ENCODE measurements around the gene SLCO3A1. TPM values are rescaled to one million over a fixed set of nuclear protein-coding genes. Genes with fewer than 3 reads are reported as not detected.

SLCO3A1 gene
- total RNA-seq, 2 experiments from 2014 or later: 29.5 to 30.4 TPM

DNA sequence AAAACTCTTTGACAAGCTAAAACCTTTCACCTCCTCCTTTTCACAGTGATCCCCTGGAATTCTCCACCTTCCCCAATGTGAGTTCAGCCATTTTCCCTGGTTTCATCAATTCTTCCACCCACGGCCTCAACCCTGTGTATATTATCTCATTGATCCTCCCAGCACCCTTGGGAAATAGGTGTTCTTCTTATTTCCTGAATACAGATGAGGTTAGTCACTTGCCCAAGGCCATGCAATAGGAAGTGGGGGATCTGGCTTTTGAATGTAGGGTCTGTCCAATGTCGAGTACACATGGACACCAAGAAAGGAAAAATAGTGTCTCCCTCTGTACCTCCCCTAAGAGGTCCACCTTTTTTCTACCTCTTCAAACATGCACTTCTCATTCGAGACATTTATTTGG, 277.4 kb downstream of the SLCO3A1 start:
- ATAC-seq (ENCODE audit: poor library complexity) (no peak), DNase-seq (no peak)
- ChIA-PET CTCF (no interaction called here), POLR2A (no interaction called here)
- no peaks in the 10 kb centered on the region for H3K27me3 Mint-ChIP-seq
- H3K27ac Mint-ChIP-seq: no peak overlapping the region
- no peak overlapping the region for H3K4me3 Mint-ChIP-seq
- H3K36me3 Mint-ChIP-seq (ENCODE audit: low read depth): peaks cover 88% of the 10 kb centered on the region
- no peaks in the 10 kb centered on the region for H3K9me3 Mint-ChIP-seq
- Histone ChIP-seq H3K4me1 (ENCODE audit: insufficient read depth, low read length) (peaks cover 9% of the 10 kb centered on the region), H3K27ac (ENCODE audit: low read depth in 1 of 2, low read length in 2 of 2) (no peak overlapping the region), H3K36me3 (ENCODE audit: insufficient read depth, low read length) (peaks cover 70% of the 10 kb centered on the region), H3K9me3 (ENCODE audit: control insufficient read depth in 1 of 2, insufficient read depth in 1 of 2, low read length in 2 of 2) (no peaks in the 10 kb centered on the region), H3K27me3 (ENCODE audit: control insufficient read depth in 1 of 2, insufficient read depth in 2 of 2, low read length in 2 of 2) (no peaks in the 10 kb centered on the region), H3K4me3 (ENCODE audit: low read length) (no peak overlapping the region)
- intact Hi-C loops (cut with DNase I, micrococcal nuclease): no loop called here
- peaks cover 5% of the 10 kb centered on the region for H3K4me1 Mint-ChIP-seq (ENCODE audit: low read depth)
- TF ChIP-seq, protein P1, sequence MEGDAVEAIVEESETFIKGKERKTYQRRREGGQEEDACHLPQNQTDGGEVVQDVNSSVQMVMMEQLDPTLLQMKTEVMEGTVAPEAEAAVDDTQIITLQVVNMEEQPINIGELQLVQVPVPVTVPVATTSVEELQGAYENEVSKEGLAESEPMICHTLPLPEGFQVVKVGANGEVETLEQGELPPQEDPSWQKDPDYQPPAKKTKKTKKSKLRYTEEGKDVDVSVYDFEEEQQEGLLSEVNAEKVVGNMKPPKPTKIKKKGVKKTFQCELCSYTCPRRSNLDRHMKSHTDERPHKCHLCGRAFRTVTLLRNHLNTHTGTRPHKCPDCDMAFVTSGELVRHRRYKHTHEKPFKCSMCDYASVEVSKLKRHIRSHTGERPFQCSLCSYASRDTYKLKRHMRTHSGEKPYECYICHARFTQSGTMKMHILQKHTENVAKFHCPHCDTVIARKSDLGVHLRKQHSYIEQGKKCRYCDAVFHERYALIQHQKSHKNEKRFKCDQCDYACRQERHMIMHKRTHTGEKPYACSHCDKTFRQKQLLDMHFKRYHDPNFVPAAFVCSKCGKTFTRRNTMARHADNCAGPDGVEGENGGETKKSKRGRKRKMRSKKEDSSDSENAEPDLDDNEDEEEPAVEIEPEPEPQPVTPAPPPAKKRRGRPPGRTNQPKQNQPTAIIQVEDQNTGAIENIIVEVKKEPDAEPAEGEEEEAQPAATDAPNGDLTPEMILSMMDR (IDR thresholded peaks at IDR 0.05): no peak

DNA sequence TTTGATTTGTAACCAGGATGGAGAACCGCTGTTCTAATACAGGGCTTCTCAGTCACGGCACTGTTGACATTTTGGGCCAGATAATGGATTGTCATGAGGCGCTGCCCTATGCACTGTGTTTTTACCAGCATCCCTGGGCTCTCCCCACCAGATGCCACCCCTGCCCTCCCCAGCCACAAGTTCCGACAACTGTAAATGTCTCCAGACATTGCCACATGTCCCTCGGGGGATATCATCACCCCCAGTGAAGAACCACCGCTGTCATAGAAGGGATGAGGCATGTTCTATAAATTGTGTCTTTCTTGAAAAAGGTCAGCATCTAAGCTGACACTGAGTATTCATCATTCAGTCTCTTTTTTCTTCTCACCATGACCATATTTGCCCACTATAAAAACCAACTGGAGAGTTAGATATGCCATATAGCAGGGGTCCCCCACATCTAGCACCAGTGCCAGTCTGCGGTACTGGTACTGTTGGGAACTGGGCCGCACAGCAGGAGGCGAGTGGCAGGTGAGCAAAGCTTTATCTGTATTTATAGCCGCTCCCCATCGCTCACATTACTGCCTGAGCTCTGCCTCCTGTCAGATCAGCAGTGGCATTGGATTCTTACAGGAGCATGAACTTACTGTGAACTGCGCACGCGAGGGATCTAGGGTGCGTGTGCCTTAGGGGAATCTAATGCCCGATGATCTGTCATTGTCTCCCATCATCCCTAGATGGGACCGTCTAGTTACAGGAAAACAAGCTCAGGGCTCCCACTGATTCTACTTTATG, 279.7 kb downstream of the SLCO3A1 start:
- H3K4me3 Mint-ChIP-seq: no peak overlapping the region
- ChIA-PET POLR2A (no interaction called here), CTCF (no interaction called here)
- no peak for DNase-seq
- TF ChIP-seq, protein P1 (IDR thresholded peaks at IDR 0.05): no peak
- peaks cover 75% of the 10 kb centered on the region for H3K36me3 Mint-ChIP-seq (ENCODE audit: low read depth)
- ATAC-seq (ENCODE audit: poor library complexity): no peak
- H3K36me3 ChIP-seq (ENCODE audit: insufficient read depth, low read length): peaks cover 48% of the 10 kb centered on the region
- peaks cover 5% of the 10 kb centered on the region for H3K4me1 Mint-ChIP-seq (ENCODE audit: low read depth)
- H3K9me3 ChIP-seq (ENCODE audit: control insufficient read depth in 1 of 2, insufficient read depth in 1 of 2, low read length in 2 of 2): no peaks in the 10 kb centered on the region
- H3K27me3 Mint-ChIP-seq: no peaks in the 10 kb centered on the region
- no peaks in the 10 kb centered on the region for H3K27me3 ChIP-seq (ENCODE audit: control insufficient read depth in 1 of 2, insufficient read depth in 2 of 2, low read length in 2 of 2)
- intact Hi-C loops (cut with DNase I, micrococcal nuclease): no loop called here
- H3K27ac Mint-ChIP-seq: no peak overlapping the region
- peaks cover 3% of the 10 kb centered on the region for H3K9me3 Mint-ChIP-seq
- no peak overlapping the region for H3K27ac ChIP-seq (ENCODE audit: low read depth in 1 of 2, low read length in 2 of 2)
- peaks cover 9% of the 10 kb centered on the region for H3K4me1 ChIP-seq (ENCODE audit: insufficient read depth, low read length)
- H3K4me3 ChIP-seq (ENCODE audit: low read length): no peak overlapping the region

DNA sequence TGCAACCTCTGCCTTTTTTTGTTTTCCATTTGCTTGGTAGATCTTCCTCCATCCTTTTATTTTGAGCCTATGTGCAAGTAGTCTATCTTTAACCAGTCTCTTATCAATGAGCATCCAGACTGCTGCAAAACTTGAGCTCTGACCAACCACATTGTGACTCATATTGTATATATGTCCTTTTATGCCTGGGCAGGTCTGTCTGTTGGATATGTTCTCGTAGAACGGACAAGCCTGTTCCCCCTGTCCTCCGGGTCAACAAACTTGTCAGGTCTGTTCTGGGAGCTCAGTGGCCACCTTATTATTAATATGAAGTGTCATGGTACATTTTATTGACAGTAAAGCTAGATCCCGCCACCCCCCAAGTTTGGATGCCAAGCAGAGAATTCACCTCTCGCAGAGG, 287.3 kb downstream of the SLCO3A1 start:
- TF ChIP-seq, protein P1 (IDR thresholded peaks at IDR 0.05): no peak
- H3K27me3 Mint-ChIP-seq: no peaks in the 10 kb centered on the region
- no peaks in the 10 kb centered on the region for H3K4me1 Mint-ChIP-seq (ENCODE audit: low read depth)
- ChIA-PET CTCF (no interaction called here), POLR2A (no interaction called here)
- ATAC-seq (ENCODE audit: poor library complexity): no peak
- H3K9me3 Mint-ChIP-seq: peaks cover 3% of the 10 kb centered on the region
- H3K27ac Mint-ChIP-seq: no peak overlapping the region
- no peak overlapping the region for H3K4me3 ChIP-seq (ENCODE audit: low read length)
- peaks cover 4% of the 10 kb centered on the region for H3K36me3 ChIP-seq (ENCODE audit: insufficient read depth, low read length)
- DNase-seq: no peak
- no peaks in the 10 kb centered on the region for H3K27me3 ChIP-seq (ENCODE audit: control insufficient read depth in 1 of 2, insufficient read depth in 2 of 2, low read length in 2 of 2)
- peaks cover 41% of the 10 kb centered on the region for H3K36me3 Mint-ChIP-seq (ENCODE audit: low read depth)
- H3K4me1 ChIP-seq (ENCODE audit: insufficient read depth, low read length): no peaks in the 10 kb centered on the region
- H3K4me3 Mint-ChIP-seq: no peak overlapping the region
- H3K9me3 ChIP-seq (ENCODE audit: control insufficient read depth in 1 of 2, insufficient read depth in 1 of 2, low read length in 2 of 2): no peaks in the 10 kb centered on the region
- no peak overlapping the region for H3K27ac ChIP-seq (ENCODE audit: low read depth in 1 of 2, low read length in 2 of 2)
- intact Hi-C loops (cut with DNase I, micrococcal nuclease): no loop called here

Data from CD4-positive, alpha-beta T cell (primary cell).